ENCODE data around the gene ZDHHC11B.
"Not testable (repeated sequence)": the region's sequence is repeated elsewhere in the genome, so short reads cannot be mapped to it uniquely, and the experiment has no call there.

DNA sequence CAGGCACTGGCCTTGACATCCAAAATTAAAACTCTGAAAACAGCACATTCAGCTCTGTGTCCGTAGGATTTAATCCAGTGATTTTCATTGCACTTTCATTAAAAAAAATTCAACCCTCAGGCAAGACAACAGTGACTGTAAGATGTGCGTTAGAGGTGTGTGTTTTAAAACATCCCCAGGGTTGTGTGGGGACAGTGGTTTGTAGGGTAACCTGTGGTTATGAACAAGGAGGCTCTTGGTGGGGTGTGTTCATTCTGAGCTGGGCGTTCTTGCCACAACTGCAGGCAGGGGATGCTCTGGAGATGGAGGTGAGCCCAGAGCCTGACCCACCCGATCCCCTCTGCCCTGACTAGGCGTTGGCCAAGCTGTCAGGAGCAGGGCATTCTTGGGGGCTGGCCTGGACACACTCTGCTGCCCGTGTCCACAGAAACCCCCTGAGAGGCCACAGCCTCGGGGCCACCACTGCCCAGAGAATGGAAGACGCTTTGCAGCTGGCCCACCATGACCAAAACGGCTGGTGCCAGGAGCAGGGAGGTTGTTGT, 37.2 kb downstream of the ZDHHC11B start:
- TF ChIP-seq POLR2AphosphoS5 (IDR thresholded peaks at IDR 0.05; ENCODE audit: low read depth, low read length); MAZ (IDR thresholded peaks at IDR 0.05; ENCODE audit: borderline replicate concordance, low read depth, low read length); MAZ (CRISPR knock-in tag; IDR thresholded peaks at IDR 0.05; ENCODE audit: low read depth); ZKSCAN1 (IDR thresholded peaks at IDR 0.05; ENCODE audit: low read length): not testable (repeated sequence)
- TF ChIP-seq, protein P1, sequence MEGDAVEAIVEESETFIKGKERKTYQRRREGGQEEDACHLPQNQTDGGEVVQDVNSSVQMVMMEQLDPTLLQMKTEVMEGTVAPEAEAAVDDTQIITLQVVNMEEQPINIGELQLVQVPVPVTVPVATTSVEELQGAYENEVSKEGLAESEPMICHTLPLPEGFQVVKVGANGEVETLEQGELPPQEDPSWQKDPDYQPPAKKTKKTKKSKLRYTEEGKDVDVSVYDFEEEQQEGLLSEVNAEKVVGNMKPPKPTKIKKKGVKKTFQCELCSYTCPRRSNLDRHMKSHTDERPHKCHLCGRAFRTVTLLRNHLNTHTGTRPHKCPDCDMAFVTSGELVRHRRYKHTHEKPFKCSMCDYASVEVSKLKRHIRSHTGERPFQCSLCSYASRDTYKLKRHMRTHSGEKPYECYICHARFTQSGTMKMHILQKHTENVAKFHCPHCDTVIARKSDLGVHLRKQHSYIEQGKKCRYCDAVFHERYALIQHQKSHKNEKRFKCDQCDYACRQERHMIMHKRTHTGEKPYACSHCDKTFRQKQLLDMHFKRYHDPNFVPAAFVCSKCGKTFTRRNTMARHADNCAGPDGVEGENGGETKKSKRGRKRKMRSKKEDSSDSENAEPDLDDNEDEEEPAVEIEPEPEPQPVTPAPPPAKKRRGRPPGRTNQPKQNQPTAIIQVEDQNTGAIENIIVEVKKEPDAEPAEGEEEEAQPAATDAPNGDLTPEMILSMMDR (CRISPR knock-in tag; IDR thresholded peaks at IDR 0.05) = not testable (repeated sequence)
- TF ChIP-seq, protein P2, sequence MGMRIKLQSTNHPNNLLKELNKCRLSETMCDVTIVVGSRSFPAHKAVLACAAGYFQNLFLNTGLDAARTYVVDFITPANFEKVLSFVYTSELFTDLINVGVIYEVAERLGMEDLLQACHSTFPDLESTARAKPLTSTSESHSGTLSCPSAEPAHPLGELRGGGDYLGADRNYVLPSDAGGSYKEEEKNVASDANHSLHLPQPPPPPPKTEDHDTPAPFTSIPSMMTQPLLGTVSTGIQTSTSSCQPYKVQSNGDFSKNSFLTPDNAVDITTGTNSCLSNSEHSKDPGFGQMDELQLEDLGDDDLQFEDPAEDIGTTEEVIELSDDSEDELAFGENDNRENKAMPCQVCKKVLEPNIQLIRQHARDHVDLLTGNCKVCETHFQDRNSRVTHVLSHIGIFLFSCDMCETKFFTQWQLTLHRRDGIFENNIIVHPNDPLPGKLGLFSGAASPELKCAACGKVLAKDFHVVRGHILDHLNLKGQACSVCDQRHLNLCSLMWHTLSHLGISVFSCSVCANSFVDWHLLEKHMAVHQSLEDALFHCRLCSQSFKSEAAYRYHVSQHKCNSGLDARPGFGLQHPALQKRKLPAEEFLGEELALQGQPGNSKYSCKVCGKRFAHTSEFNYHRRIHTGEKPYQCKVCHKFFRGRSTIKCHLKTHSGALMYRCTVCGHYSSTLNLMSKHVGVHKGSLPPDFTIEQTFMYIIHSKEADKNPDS (CRISPR knock-in tag; IDR thresholded peaks at IDR 0.05) = not testable (repeated sequence)
